PFSK-1 (cell line): Measurements from ENCODE around the gene SYNPR.

ENCODE experiments used
- POLR2AphosphoS5 ChIP-seq: IDR thresholded peaks from 2 replicates; pipeline ENCODE4 v1.6.1; 2012; ENCODE audit warnings: low read depth, mild to moderate bottlenecking, control low read depth, low read length, moderate library complexity
- SIN3A ChIP-seq: IDR thresholded peaks from 2 replicates; pipeline ENCODE4 v1.6.1; 2012; ENCODE audit warnings: mild to moderate bottlenecking, low read length, moderate library complexity, borderline replicate concordance; ENCODE audit not compliant: insufficient read depth
- TAF1 ChIP-seq: IDR thresholded peaks from 2 replicates; pipeline ENCODE4 v1.6.1; 2012; ENCODE audit warnings: low read length, control low read depth, borderline replicate concordance; ENCODE audit not compliant: insufficient read depth

GRCh38 chr3:63231643-63232042 lies 46.5 kb upstream of the SYNPR start:
- TF ChIP-seq SIN3A (no peak), POLR2AphosphoS5 (no peak), TAF1 (no peak)
